Stimulated activated CD4-positive, alpha-beta T cell treated with anti-CD3 and anti-CD28 coated beads, Interleukin-15, amount 100 ng/mL, for 24 hours (primary cell): ENCODE results near the gene MED15.
"Not testable (repeated sequence)": the region's sequence is repeated elsewhere in the genome, so short reads cannot be mapped to it uniquely, and the experiment has no call there.

Experiments used
- DNase-seq: peaks from one replicate; pipeline ENCODE4 v3.0.0-alpha.2; 2020

The MED15 gene

GRCh38 chr22:20507253-20508066, at the start of gene MED15:
Gene MED15 (plus strand): TSS chr22:20507610. CDS start chr22:20507679, 69 bp downstream.
- peak; percentile 95 for DNase-seq

GRCh38 chr22:20458530-20459151, 48.8 kb upstream of the MED15 start:
- DNase-seq = no peak

GRCh38 chr22:20459152-20459542, 48.3 kb upstream of the MED15 start:
- no peak for DNase-seq

DNA sequence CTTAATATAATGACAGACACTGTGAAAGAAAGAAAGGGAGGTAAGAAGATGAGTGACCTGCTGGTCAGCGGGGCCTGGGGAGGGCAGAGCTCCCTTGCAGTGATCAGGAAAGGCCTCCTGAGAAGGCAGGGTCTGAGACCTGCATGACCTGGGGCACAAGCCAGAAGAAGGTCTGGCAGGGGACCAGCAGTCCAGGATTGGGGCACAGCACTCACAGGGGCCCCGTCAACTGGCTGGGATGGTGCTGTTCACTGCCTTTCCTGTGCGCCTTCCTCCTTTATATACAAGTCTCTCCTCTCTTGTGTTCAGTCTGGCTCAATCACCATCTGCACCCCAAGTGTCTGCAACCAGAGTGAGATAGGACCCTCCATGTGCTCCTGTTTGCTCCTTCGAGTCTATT, 47.5 kb upstream of the MED15 start:
- DNase-seq = no peak

DNA sequence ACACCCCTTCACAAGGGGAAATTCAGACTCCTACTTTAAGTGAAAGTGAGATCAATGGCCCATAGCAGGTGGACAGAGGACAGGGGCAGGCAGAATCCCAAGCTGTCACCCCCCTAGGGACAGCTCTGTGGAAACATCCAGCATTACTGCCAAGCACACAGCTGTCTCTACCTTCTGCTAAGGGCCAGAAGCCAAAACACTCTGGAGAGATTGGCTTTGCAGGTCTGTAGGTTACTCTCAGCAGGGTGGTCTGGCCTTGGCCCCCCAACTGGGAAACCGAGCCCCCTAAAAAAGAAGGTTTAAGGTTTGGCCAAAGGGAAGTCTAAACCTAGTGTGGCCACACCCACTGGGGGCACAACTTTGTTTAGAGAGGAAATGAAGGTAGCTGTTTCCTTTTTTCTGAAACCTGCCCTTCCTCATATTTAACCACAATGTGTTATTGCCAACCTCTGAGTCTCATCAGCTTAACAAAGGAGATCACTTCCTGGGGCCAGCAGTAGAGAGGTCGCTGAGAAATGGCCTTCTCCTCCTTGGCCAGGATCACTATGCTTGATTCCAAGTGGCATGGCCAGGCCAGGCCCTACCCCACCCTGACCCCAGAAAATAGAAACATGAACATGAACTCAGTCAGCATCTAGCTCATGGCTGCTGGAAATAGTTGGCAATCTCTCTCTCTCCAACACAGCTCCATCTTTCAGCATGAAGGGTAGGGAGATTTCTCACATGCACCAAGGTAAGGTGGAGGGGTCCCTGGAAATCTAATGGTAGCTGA, 43.9 kb upstream of the MED15 start:
- DNase-seq = no peak

DNA sequence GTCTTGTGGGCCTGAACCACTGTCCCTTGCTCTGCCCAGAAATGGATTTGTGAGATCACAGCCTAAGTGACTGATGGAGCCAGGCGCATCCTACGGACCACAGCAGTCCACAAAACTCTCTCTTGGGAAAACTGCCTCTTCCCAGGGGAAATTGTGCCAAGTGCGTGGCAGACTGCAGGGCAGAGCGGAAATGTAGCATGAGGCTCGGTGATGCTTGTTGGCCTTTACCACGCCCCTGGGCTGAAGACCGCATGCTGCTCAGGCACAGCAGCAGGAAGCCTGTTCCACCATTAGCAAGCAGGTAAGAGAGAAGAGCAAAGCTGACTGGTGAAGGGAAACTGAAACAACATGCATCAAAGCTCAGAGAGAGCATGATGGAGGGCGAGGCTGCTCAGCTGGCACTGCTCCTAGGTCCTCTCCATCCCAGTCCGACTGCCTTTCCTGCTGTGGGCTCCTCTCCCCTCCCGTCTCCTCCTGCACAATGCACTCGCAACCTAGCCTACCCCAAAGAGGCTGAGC, 43.3 kb upstream of the MED15 start:
- DNase-seq = peak; percentile 66

- DNase-seq = no peak
Observed at GRCh38 chr22:20464912-20465758, 42.3 kb upstream of the MED15 start.

- DNase-seq = no peak
Observed at GRCh38 chr22:20465759-20466077, 41.7 kb upstream of the MED15 start.

GRCh38 chr22:20466659-20467379, 40.6 kb upstream of the MED15 start:
- DNase-seq = no peak

DNA sequence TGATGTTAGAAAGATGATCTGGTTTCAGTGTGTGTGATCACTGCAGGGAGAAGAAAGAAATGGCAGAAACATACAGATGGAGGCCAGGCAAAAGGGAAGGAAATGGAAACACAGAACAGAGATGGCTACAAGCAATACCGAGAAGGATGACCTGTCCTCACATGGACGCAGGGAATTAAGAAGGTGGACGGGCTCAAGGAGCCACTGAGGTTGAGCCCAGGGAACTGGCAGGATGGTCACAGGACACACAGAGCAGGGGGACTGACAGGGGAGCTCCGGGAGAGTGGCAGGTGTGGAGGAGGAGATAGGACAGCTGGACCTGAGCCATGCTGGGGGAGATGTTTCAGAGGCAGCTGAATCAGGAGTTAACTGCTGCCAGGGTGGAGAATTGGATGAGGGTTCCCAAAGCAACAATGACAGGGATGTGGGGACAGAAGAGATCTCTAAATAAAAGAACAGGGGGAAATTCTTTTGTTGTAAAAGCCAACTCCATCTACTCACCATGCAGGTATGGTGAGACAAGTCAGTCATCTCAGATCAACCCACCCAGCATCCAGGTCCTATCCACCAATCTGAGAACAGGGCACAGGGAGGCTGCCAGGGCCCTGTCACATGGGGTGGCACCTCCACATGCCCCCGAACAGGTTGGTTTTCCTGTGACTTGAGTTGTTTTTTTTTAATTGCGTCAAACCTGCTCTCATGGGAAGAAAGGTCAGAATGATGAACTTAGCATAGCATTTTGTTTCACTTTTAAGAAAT, 38.1 kb upstream of the MED15 start:
- no peak for DNase-seq

DNA sequence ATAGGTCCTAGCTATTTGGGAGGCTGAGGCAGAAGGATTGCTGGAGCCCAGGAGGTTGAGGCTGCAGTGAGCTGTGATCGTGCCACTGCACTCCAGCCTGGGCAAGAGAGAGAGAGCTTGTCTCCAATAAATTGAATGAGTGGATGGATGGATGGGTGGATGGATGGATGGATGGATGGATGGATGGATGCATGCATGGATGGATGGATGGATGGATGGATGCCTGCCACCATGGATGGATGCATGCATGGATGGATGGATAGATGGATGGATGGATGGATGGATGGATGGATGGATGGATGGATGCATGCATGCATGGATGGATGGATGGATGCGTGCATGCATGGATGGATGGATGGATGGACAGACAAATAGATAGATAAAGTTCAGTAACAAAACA, 36.9 kb upstream of the MED15 start:
- DNase-seq = not testable (repeated sequence)

- DNase-seq = no peak
Observed at GRCh38 chr22:20471126-20471833, 36.1 kb upstream of the MED15 start.

GRCh38 chr22:20472629-20473442, 34.6 kb upstream of the MED15 start:
- DNase-seq = no peak

GRCh38 chr22:20475115-20475436, 32.3 kb upstream of the MED15 start:
- DNase-seq = no peak

DNA sequence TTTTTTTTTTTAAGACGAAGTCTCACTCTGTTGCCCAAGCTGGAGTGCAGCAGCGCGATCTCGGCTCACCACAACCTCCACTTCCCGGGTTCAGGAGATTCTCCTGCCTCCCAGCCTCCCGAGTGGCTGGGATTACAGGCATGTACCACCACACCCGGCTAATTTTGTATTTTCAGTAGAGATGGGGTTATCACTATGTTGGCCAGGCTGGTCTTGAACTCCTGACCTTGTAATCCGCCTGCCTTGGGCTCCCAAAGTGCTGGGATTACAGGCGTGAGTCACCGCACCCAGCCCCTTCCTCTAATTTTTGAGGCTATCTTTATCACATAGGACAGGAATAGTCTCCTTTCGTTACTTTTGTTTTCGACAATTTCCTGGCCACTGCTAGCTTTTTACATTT, 31.8 kb upstream of the MED15 start:
- not testable (repeated sequence) for DNase-seq

DNA sequence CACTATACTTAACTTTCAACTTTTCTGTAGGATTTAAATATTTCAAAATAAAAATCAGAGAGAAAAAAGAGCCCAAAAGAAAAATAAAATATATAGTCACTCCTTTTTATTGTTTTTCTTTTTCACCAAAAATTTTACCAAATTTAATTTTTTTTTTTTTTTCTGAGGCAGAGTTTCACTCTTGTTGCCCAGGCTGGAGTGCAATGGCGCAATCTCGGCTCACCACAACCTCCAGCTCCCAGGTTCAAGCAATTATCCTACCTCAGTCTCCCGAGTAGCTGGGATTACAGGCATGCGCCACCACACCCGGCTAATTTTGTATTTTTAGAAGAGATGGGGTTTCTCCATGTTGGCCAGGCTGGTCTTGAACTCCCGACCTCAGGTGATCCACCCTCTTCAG, 29.4 kb upstream of the MED15 start:
- DNase-seq = not testable (repeated sequence)

DNA sequence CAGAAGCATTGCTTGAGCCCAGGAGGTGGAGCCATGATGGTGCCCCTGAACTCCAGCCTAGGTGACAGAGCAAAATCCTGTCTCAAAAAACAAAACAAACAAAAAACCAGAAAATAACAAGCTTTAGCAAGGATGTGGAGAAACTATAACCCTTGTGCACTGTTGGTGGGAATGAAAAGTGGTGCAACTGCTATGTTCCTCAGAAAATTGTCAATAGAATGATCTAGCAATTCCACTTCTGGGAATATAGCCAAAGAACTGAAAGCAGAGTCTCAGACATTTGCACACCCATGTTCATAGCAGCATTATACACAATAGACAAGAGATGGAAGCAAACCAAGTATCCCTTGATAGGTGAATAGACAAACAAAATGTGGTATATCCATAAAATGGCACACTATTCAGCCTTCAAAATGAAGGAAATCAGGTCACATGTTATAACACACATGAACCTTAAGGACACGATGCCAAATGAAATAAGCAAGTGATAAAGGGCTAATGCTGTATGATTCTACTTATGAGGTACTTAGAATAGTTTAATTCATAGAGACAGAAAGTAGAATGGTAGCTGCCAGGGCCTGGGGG, 27.7 kb upstream of the MED15 start:
- DNase-seq = no peak

DNA sequence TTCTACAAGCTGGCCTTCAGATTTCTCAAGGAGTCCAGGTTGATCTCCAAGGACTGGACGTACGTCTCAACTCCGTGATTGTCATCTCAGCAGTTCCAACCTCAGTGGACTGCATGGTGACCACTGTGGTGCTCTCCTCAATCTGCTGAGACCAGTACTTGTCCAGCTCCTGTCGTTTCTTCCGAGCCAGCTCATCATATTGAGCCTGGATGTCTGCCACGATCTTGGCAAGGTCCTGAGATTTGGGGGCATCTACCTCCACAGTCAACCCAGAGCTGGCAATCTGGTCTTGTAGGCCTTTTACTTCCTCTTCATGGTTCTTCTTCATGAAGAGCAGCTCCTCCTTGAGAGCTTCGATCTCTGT, 24.3 kb upstream of the MED15 start:
- not testable (repeated sequence) for DNase-seq

GRCh38 chr22:20483771-20484170, 23.6 kb upstream of the MED15 start:
- DNase-seq = no peak
